ENCODE measurements around the gene ZGPAT.
"Not testable (repeated sequence)": the region's sequence is repeated elsewhere in the genome, so short reads cannot be mapped to it uniquely, and the experiment has no call there.

Gene ZGPAT, protein sequence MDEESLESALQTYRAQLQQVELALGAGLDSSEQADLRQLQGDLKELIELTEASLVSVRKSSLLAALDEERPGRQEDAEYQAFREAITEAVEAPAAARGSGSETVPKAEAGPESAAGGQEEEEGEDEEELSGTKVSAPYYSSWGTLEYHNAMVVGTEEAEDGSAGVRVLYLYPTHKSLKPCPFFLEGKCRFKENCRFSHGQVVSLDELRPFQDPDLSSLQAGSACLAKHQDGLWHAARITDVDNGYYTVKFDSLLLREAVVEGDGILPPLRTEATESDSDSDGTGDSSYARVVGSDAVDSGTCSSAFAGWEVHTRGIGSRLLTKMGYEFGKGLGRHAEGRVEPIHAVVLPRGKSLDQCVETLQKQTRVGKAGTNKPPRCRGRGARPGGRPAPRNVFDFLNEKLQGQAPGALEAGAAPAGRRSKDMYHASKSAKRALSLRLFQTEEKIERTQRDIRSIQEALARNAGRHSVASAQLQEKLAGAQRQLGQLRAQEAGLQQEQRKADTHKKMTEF

DNA sequence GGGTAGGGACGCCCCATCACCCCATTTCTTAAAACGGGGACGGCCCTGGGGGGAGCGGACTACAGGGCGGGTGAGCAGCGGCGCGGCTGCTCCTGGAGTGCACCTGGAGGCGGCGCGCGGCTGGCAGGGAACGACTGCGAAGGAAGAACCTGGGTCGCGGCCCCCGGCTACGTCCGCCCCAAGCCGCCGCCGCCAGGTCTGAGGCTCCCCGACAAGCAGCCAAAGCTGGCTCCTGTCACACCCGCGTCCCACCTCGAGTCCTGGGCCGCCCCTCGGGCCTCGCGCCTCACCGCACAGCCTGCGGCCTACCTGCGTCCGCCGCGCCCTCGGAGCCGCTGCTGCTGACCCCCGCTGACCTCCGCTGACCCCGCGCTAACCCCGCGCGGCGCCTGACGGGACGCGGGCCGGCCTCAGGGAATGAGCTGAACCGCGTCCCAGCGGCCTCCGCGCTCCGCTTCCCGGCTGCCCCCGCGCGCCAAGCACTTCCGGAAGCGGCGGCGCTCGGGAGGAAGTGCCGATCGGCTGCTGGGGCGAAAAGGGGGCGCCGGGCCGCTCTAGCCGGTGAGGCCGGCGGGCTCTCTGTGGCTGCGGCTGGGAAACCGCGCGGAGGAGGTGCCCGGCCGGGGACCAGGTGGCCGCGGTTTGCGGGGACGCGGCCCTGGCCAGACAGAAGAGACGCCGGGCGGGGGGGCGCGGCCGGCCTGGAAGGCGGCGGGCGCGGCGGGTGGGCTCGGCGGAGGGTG is at the start of gene ZGPAT, which contains the start of gene ARFRP1:
Gene ZGPAT, plus strand, starts transcription at position 482 of the 743 bp plus-strand sequence. CDS start 542 bp downstream, outside the sequence.
Gene ARFRP1, minus strand, starts transcription at position 419 of the 743 bp plus-strand sequence. CDS start 885 bp downstream, outside the sequence.
- DNase-seq (ENCODE audit: insufficient read length, low spot score), result peak; percentile 92
- FAIRE-seq, result peak; percentile 52

DNA sequence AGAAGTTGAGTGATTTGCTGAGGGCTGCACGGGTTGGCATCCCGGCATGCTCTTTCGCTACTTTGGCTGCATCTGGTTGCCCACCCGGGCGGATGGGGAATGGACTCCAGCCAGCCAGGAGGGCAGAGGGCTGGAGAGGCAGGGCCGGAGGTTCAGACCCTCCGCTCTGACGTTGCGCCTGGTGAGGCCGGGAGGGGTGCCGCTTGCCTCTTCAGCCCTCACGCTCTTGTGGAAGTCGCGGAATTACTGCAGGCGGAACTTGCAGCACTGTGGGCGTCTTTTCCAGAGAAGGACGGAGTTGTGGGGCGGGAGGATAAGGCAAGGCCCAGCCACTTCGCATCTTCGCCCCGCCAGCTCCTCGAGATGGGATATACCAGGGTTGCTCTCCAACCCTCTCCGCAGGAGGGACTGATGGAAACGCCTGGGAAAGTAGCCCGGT is 49.1 kb upstream of the ZGPAT start:
- FAIRE-seq (no peak), DNase-seq (ENCODE audit: insufficient read length, low spot score) (peak; percentile 61)

DNA sequence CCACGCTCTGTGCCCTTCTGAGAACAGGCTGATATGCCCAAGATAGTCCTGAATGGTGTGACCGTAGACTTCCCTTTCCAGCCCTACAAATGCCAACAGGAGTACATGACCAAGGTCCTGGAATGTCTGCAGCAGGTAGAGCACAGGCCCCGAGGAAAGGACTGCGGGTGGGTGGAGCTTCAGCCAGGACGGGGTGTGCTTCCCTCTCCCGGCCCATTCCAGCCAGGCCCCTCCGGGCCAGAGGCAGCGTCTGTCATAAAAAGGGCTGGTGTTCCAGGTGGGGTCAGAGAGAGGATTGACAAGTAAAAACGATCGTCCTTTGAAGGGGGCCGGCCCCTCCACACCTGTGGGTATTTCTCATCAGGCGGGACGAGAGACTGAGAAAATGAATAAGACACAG is 48.5 kb upstream of the ZGPAT start:
- DNase-seq (ENCODE audit: insufficient read length, low spot score) (no peak), FAIRE-seq (no peak)

DNA sequence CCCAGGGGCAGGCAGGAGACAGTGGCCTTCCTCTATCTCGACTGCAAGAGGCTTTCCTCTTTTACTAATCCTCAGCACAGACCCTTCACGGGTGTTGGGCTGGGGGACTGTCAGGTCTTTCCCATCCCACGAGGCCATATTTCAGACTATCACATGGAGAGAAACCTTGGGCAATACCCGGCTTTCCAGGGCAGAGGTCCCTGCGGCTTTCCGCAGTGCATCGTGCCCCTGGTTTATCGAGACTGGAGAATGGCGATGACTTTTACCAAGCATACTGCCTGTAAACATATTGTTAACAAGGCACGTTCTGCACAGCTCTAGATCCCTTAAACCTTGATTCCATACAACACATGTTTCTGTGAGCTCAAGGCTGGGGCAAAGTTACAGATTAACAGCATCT is 47.7 kb upstream of the ZGPAT start:
- FAIRE-seq; DNase-seq (ENCODE audit: insufficient read length, low spot score): not testable (repeated sequence)

DNA sequence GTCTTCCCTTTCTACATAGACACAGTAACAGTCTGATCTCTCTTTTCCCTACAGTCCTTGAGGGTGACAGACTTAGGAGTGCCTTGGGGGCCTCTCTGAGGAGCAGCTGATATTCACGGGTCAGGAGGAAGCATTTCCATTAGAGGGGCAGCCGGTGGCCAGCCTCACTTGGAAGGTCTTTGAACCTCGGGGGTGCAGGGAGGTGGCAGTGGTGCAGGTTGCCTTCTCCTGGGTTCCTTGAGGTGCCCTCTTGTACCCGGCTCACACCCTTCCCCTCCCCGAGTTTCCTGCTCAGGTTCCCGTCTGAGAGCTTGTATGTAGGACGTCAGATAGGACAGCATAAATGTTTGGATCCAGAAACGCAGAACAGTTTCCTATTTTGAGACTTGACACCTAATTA is 47.2 kb upstream of the ZGPAT start:
- no peak for DNase-seq (ENCODE audit: insufficient read length, low spot score)
- FAIRE-seq, result no peak

DNA sequence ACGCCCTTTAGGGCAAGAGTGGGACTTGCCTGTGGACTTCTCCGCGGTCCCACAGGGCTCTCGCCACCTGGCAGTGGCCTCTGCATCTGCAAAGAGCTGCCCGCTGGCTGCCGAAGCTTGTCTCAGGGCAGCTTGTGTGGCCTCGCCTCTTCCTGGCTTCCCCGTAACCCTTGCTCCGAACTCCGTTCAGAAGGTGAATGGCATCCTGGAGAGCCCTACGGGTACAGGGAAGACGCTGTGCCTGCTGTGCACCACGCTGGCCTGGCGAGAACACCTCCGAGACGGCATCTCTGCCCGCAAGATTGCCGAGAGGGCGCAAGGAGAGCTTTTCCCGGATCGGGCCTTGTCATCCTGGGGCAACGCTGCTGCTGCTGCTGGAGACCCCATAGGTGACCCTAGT is 46.7 kb upstream of the ZGPAT start:
- DNase-seq (ENCODE audit: insufficient read length, low spot score), result no peak
- FAIRE-seq, result no peak

DNA sequence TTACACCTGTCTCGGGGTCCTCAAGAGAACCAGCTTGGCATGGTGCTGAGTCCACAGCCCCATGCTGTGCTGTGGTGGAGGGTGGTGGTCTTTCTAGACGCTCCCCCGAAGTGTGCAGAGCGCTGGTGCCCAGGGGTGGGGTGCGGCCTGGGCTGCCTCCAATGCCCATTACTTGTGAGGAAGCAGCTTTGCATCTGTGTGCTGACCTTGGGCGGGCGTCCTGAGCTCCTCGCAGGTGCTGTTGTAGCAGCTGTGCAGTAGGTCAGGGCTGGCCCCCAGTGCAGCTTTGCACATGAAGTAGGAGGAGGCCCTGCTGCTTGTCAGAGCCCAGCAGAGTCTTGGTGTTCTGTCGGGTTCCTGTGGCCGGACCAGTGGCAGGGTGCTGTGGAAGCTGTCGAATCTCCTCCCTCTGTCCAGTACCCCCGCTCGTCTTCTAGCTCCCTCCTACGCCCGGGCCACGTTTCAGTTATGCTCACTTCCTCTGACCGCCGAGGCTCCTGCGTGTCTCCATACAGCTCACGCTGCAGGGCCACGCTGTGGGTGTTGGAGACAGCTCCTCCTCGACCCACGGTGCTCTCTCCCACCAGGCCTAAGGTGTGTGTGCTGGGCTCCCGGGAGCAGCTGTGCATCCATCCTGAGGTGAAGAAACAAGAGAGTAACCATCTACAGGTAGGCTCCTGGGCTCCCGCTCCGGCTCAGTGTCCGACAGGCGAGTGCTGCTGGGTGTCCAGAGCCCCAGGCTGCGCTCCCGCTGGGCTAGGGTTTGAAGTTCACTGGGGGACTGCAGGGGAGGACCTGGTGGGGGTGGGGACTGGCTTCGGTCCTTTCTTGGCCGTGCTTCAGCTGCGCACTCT is 45.7 kb upstream of the ZGPAT start:
- DNase-seq (ENCODE audit: insufficient read length, low spot score), result no peak
- no peak for FAIRE-seq

DNA sequence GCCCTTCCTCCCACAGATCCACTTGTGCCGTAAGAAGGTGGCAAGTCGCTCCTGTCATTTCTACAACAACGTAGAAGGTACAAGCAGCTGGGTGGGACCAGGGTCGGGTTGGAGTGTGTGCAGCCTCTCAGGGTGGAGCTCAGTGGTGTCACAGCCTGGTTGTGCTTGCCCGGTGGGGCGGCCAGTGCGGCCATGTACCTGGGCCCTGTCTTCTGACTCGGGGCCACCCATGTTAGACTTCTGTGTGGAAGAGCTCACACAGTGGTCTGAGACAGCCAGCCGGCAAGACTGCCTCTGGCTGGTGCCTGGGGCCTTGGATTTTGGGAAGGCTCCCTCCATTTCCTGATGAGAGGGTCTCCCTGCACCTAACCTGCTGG is 45.0 kb upstream of the ZGPAT start:
- FAIRE-seq (no peak), DNase-seq (ENCODE audit: insufficient read length, low spot score) (no peak)

DNA sequence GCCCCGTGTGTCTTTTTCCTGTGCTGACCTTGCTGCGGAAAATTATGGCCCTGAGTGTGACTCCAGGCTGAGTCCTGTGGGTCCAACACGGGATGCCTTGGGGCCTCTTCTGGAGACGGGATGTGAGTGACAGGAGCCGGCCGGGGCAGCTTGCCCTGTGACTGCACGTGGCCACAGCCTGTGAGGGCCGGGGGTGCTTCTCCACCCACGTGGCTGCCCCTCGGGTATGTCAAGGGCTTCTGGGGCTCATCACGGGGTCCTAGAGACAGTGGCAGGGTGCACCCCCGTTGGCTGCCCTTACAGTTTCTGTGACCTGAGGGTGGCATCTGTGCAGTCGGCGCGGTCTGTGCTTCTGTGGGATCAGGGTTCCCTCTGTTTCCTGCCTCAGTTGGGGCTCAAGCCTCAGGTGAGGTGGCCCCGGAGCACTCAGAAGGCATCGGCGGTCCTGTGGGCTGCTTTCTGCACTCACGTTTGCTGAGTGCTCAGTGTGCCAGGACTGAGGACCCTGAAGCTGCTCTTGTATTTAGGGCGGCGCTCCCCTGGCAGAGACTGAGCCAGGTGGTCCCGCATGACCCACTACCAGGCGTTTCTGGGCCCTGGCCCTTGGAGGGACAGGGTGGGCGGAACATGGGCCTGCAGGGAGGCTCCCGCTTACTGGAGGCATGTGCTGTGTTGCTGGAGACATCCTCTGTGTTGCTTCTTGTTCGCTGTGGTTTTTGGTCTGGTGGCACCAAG is 44.3 kb upstream of the ZGPAT start:
- DNase-seq (ENCODE audit: insufficient read length, low spot score) (no peak), FAIRE-seq (no peak)

DNA sequence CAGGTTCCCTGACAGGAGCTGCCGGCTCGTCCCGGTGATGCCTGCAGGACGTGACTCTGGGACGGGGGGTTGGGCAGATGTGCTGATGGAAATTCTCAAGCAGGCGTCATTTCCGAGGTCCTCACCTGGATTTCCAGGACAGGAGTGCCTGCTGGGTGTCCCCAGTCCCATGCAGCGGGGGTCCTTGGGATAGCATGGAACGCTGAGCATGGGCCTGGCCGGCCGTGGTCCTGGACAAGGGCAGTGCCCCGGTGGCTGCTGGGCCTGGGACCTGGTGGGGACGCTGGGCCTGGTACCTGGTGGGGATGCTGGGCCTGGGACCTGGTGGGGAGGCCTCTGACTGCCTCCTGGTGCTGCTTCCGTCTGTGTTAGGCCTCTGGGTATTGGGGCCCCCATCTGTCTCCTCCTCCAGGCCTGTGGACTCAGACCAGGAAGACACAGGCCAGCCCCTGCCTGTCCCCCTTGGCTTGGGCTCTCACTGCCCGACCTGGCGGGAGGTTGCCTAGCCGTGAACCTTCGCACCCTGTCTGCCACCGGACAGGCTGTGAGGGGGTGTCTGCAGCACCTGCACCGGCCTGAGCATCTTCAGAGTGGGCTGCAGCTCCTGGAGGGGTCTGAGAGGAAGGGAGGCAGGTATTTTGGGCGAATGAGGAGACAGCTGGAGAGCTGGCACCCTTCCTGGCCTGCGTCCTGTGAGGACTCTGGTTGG is 43.5 kb upstream of the ZGPAT start:
- FAIRE-seq, result no peak
- no peak for DNase-seq (ENCODE audit: insufficient read length, low spot score)

DNA sequence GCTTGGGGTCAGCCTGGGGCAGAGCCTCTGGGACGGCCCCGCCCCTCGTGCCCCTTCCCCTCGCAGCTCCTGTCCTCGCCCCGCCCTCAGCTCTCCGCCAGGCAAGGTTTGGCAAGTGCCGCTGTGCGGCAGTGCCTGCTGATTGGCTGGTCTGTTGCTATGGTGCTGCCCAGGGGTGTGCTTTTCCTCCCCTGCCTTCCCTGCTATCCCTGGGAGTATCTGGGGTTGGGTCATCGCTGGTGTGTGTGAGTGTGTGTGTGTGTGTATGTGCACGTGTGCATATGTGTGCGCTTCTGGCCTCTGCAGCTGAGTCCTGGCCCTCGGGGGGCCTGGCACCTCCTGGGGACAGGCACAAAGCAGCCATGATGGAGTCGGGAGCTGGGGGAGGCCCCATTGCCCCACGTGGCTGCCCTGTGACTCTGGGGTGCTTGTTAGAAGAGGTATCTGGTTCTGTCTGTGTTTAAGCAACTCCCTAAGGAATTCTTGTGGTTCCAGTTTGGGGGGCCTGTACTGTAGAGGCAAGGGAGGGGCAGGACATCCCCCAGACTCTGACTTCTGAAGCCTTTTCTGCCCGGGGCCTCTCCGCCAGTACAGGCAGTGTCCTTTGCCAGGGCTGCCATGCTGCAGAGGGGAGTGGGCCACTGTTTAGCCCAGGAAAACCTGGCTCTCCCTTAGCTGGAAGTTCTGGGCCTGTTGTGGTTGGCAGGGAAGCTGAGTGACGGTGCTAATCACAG is 42.8 kb upstream of the ZGPAT start:
- FAIRE-seq, result no peak

DNA sequence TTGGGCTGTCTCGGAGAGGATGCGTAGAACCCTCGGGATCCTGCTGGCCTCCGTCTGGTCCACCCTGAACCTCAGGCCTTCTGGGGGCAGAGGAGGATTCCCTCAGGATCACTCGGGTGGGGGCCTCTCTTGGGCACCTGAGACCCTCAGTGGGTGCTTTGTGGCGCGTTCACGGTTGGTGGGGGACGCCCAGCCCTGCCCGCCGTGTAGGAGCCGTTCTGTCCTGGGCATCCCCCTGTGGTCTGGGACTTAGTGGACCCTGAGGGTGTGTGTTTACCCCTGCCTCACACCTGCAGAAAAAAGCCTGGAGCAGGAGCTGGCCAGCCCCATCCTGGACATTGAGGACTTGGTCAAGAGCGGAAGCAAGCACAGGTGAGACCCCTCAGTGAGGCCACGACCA is 42.1 kb upstream of the ZGPAT start:
- no peak for FAIRE-seq
- DNase-seq (ENCODE audit: insufficient read length, low spot score), result no peak

More for the DNA sequence above, 42.8 kb upstream of the ZGPAT start:
- DNase-seq (ENCODE audit: insufficient read length, low spot score), result no peak

DNA sequence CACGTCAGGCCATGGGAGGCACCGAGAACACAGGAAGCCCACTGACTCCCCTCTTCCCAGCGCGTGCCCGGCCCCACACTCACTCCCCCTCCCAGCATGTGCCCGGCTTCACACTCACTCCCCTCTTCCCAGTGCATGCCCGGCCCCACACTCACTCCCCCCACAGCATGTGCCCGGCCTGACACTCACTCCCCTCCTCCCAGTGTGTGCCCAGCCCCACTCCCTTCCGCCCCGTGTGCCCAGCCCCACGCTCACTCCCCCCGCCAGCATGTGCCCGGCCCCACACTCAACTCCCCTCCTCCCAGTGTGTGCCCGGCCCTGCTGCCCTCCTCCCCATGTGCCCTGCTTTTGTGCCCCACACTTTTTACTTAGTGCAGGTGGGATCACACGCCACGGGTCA is 40.0 kb upstream of the ZGPAT start:
- FAIRE-seq (no peak), DNase-seq (ENCODE audit: insufficient read length, low spot score) (no peak)

DNA sequence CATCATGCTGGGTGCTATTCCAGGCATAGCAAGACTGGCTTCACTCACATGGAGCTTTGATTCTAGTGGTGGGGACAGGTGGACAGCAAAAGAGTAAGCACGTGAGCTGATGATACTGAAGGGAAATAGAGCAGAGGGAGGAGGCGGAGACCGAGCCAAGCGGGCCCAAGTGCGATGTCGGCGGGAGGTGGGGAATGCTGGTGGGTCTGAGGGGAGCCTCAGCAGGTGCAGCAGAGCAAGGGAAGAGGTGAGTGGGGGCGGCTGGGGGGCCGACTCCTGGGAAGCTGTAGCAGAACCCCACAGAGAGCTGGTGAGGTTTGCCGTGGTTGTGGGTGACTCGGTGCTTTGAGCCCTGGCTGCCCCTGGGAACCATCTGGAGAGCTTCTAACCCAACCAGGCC is 39.5 kb upstream of the ZGPAT start:
- DNase-seq (ENCODE audit: insufficient read length, low spot score), result no peak
- FAIRE-seq, result no peak

DNA sequence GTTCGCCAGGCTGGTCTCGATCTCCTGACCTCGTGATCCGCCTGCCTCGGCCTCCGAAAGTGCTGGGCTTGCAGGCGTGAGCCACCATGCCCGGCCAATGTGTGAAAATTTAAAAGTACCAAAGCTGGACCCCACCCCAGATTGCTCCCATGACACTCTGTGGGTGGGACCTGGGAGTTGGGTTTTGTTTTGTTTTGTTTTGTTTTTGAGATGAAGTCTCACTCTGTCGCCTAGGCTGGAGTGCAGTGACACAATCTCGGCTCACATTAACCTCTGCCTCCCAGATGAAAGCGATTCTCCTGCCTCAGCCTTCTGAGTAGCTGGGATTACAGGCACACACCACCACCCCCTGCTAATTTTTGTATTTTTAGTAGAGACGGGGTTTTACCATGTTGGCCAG is 36.1 kb upstream of the ZGPAT start:
- DNase-seq (ENCODE audit: insufficient read length, low spot score); FAIRE-seq: not testable (repeated sequence)

DNA sequence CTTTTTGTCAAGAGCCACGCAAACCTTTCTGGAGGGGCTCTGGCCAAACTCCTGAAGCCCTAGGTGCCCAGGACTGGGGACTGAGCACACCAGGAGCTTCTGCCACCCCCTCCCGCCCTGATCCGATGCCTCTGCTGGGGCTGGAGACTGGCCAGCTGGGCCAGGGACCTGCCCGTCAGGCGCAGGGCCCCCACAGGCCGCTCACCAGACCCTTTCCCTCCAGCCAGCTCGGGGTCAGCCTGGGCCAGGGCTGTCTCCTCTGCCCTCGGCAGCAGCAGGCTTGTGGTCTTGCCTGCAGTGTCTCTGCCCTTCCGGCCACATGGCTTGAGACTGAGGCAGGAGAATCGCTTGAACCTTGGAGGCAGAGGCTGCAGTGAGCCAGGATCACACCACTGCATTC is 35.2 kb upstream of the ZGPAT start:
- no peak for FAIRE-seq
- DNase-seq (ENCODE audit: insufficient read length, low spot score), result no peak

DNA sequence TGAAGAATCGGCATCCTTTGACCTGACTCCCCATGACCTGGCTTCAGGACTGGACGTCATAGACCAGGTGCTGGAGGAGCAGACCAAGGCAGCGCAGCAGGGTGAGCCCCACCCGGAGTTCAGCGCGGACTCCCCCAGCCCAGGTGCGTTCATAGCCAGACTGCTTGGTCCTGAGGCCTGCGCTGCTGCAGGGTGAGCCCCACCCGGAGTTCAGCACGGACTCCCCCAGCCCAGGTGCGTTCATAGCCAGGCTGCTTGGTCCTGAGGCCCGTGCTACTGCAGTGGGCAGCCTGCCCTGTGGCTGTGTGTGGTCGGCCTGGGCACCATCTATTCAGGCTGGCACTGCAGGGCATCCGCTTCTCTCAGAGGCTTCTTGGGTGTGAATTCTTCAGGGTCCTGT is 33.9 kb upstream of the ZGPAT start:
- DNase-seq (ENCODE audit: insufficient read length, low spot score) (no peak), FAIRE-seq (no peak)

DNA sequence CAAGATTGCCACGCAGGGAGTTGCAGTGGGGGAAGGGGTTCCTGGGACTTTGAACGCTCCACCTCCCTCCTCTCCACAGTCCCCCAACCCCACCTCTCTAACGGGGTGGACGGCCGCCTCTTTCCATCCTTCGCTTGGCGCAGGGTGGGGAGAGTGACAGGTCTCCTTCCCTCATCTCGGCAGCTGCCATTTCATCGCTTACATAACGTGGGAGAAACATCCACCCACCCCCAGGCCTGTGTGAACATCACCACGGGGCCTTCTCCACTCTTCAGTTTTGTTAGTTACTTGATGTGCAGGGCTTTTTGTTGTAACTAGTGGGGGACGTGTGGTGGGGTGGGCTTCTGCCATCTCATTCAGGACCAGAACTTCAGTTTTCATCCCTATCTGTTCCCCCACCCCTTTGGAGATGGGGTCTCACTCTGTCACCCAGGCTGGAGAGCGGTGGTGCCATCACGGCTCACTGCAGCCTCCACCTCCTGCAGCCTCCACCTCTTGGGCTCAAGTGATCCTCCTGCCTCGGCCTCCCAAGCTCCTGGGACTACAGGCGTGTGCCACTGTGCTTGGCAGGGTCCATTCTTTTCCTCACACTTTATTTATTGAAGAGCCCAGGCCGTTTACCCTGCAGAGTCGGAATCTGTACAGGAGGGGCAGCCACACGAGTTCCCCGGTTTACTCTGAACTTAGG is 32.0 kb upstream of the ZGPAT start:
- no peak for FAIRE-seq

More for the DNA sequence above, 32.0 kb upstream of the ZGPAT start:
- no peak for DNase-seq (ENCODE audit: insufficient read length, low spot score)

Data from GM19239 (cell line).